Neural progenitor cell (in vitro differentiated cells): ENCODE data around the gene KRT3. TPM values are rescaled to one million over a fixed set of nuclear protein-coding genes. Genes with fewer than 3 reads are reported as not detected.

ENCODE experiments used
- DNase-seq: peaks from one replicate; pipeline ENCODE4 v3.0.0-alpha.2; 2016; ENCODE audit warnings: low spot score
- H2AFZ ChIP-seq: fragments of 200-600 bp; sonication (generic); replicated peaks from 2 replicates; pipeline ENCODE4 v1.6.1; 2016; ENCODE audit warnings: antibody characterized with exemption
- H3F3A ChIP-seq: fragments of 200-600 bp; sonication (generic); 2 replicates; pipeline ENCODE4 v1.6.1; 2016; ENCODE audit warnings: antibody characterized with exemption, low read depth
- H3K27ac ChIP-seq: fragments of 200-600 bp; sonication (generic); 2 replicates; pipeline ENCODE4 v1.5.1; 2016; ENCODE audit warnings: mild to moderate bottlenecking
- H3K27me3 ChIP-seq: fragments of 200-600 bp; sonication (generic); 2 replicates; pipeline ENCODE4 v1.6.1; 2016; ENCODE audit warnings: mild to moderate bottlenecking, moderate library complexity
- H3K36me3 ChIP-seq: fragments of 200-600 bp; sonication (generic); 2 replicates; pipeline ENCODE4 v1.5.1; 2016
- H3K4me1 ChIP-seq: fragments of 200-600 bp; sonication (generic); 2 replicates; pipeline ENCODE4 v1.6.1; 2016; ENCODE audit warnings: mixed run types
- H3K4me2 ChIP-seq: fragments of 200-600 bp; sonication (generic); 2 replicates; pipeline ENCODE4 v1.6.1; 2016
- H3K4me3 ChIP-seq: fragments of 200-600 bp; sonication (generic); 2 replicates; pipeline ENCODE4 v1.5.1; 2016
- H3K79me2 ChIP-seq: fragments of 200-600 bp; sonication (generic); 2 replicates; pipeline ENCODE4 v1.6.1; 2016; ENCODE audit warnings: low read depth
- H3K9ac ChIP-seq: fragments of 200-600 bp; sonication (generic); 2 replicates; pipeline ENCODE4 v1.6.1; 2016
- H3K9me3 ChIP-seq: fragments of 200-600 bp; sonication (generic); 2 replicates; pipeline ENCODE4 v1.5.1; 2016; ENCODE audit warnings: low read depth
- H4K20me1 ChIP-seq: fragments of 200-600 bp; sonication (generic); 2 replicates; pipeline ENCODE4 v1.6.1; 2016; ENCODE audit warnings: low read depth
- H3K27ac Mint-ChIP-seq: 3 replicates; pipeline ENCODE4 v1.8.0; 2021; ENCODE audit warnings: mixed read lengths
- H3K27me3 Mint-ChIP-seq: 2 replicates; pipeline ENCODE4 v1.8.0; 2022; ENCODE audit warnings: low read depth, mild to moderate bottlenecking, inconsistent platforms, moderate library complexity, mixed read lengths; ENCODE audit not compliant: insufficient read depth
- H3K36me3 Mint-ChIP-seq: 3 replicates; pipeline ENCODE4 v1.8.0; 2021; ENCODE audit warnings: mixed read lengths
- H3K4me1 Mint-ChIP-seq: 3 replicates; pipeline ENCODE4 v1.8.0; 2021; ENCODE audit warnings: mixed read lengths
- H3K4me3 Mint-ChIP-seq: 3 replicates; pipeline ENCODE4 v1.8.0; 2021; ENCODE audit warnings: mild to moderate bottlenecking, moderate library complexity, mixed read lengths
- H3K9me3 Mint-ChIP-seq: 3 replicates; pipeline ENCODE4 v1.8.0; 2020; ENCODE audit warnings: mixed read lengths
- EZH2 ChIP-seq: fragments of 200-600 bp; sonication (generic); IDR thresholded peaks from 2 replicates; pipeline ENCODE4 v1.6.1; 2017; ENCODE audit warnings: antibody characterized with exemption, mild to moderate bottlenecking, moderate library complexity
- EZH2phosphoT487 ChIP-seq: fragments of 200-600 bp; sonication (generic); IDR thresholded peaks from 2 replicates; pipeline ENCODE4 v1.6.1; 2017; ENCODE audit warnings: antibody characterized with exemption
- total RNA-seq: library from RNA; depleted of rRNA; stranded (reverse); fragments of >200 nt; gene quantifications from 2 replicates; pipeline ENCODE4 v1.2.3, GENCODE V29; 2015; ENCODE audit warnings: low replicate concordance
- TF ChIP-seq, protein P1 (sequence below): fragments of 200-600 bp; sonication (generic); IDR thresholded peaks from 2 replicates; pipeline ENCODE4 v1.5.1; 2017; ENCODE audit warnings: antibody characterized with exemption, mild to moderate bottlenecking

KRT3 gene
- total RNA-seq, 1 donor from 2014 or later: not detected

DNA sequence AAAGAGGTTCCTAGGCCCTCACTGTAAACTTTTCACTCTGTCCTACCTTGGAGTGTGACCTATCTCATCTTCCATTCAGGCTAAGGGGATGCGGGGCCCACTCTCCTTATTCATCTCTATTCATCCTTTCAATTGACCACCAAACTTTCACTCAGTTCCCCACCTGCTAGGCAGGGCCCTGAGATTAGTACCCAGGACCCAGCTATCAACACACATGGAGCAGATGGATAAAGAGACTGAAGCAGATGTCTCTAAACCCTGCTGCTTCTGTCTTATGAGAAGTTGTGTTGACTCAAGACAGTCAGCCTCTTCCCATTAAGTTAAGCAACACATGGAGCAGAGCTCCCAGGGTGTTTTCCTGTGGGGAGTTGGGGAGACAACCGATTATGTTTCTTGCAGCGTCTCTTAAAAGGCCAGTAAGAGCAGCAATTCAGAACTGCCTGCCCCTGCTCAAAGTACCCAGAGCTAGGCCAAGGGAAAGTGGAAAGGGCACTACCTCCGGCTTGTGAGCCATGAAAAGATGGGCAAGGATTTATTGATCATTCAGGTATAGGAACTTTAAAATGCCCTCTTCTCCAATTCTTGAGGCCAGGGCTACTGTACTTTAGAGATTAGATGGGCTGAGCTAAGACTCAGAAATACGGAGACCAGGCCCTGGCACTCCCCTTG is 29.4 kb downstream of the KRT3 start:
- H3K36me3 Mint-ChIP-seq: no peaks in the 10 kb centered on the region

DNA sequence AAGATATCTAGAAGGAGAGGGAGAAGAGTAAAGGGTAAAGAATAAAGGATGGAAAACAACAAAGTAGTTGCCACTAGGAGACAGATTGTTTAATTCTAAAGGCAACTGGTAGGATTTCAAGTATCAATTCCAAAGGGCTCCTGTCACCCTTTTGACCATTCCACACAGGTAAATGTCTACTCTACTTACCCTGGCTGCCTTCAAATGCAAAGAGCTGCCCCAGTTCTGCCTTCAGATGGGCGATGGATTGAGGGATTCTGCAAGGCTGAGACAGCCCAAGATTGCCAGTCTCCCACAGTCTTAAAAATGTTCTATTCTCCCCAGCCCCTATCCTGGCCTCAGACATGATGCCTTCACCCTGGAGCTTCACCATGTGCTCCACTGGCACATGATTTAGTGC is 30.2 kb downstream of the KRT3 start:
- Histone ChIP-seq H3K9me3 (no peaks in the 10 kb centered on the region), H3K27me3 (peaks cover 25% of the 10 kb centered on the region), H3F3A (no peaks in the 10 kb centered on the region), H3K79me2 (no peaks in the 10 kb centered on the region), H3K9ac (no peak overlapping the region), H2AFZ (no peak overlapping the region), H3K27ac (no peak overlapping the region), H3K4me2 (no peak overlapping the region), H3K4me3 (no peak overlapping the region), H4K20me1 (no peaks in the 10 kb centered on the region), H3K4me1 (no peaks in the 10 kb centered on the region), H3K36me3 (no peaks in the 10 kb centered on the region)
- DNase-seq: no peak
- Mint-ChIP-seq H3K4me3 (no peak overlapping the region), H3K4me1 (no peaks in the 10 kb centered on the region), H3K9me3 (peaks cover 8% of the 10 kb centered on the region), H3K27ac (no peak overlapping the region), H3K27me3 (peaks cover 2% of the 10 kb centered on the region), H3K36me3 (no peaks in the 10 kb centered on the region)
- TF ChIP-seq EZH2: no peak
- TF ChIP-seq EZH2phosphoT487: no peak
- TF ChIP-seq, protein P1, sequence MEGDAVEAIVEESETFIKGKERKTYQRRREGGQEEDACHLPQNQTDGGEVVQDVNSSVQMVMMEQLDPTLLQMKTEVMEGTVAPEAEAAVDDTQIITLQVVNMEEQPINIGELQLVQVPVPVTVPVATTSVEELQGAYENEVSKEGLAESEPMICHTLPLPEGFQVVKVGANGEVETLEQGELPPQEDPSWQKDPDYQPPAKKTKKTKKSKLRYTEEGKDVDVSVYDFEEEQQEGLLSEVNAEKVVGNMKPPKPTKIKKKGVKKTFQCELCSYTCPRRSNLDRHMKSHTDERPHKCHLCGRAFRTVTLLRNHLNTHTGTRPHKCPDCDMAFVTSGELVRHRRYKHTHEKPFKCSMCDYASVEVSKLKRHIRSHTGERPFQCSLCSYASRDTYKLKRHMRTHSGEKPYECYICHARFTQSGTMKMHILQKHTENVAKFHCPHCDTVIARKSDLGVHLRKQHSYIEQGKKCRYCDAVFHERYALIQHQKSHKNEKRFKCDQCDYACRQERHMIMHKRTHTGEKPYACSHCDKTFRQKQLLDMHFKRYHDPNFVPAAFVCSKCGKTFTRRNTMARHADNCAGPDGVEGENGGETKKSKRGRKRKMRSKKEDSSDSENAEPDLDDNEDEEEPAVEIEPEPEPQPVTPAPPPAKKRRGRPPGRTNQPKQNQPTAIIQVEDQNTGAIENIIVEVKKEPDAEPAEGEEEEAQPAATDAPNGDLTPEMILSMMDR: no peak

More for the DNA sequence above, 29.4 kb downstream of the KRT3 start:
- Mint-ChIP-seq H3K9me3 (peaks cover 4% of the 10 kb centered on the region), H3K4me3 (no peak overlapping the region), H3K27ac (no peak overlapping the region), H3K27me3 (peaks cover 2% of the 10 kb centered on the region), H3K4me1 (no peaks in the 10 kb centered on the region)
- Histone ChIP-seq H3K36me3 (no peaks in the 10 kb centered on the region), H3K9me3 (no peaks in the 10 kb centered on the region), H3K27me3 (peaks cover 25% of the 10 kb centered on the region), H4K20me1 (no peaks in the 10 kb centered on the region), H3F3A (no peaks in the 10 kb centered on the region), H3K4me3 (no peak overlapping the region), H3K4me2 (no peak overlapping the region), H3K4me1 (no peaks in the 10 kb centered on the region), H2AFZ (no peak overlapping the region), H3K27ac (no peak overlapping the region), H3K9ac (no peak overlapping the region), H3K79me2 (no peaks in the 10 kb centered on the region)
- DNase-seq: no peak
- TF ChIP-seq EZH2 (no peak), EZH2phosphoT487 (no peak)
- TF ChIP-seq, protein P1: no peak

DNA sequence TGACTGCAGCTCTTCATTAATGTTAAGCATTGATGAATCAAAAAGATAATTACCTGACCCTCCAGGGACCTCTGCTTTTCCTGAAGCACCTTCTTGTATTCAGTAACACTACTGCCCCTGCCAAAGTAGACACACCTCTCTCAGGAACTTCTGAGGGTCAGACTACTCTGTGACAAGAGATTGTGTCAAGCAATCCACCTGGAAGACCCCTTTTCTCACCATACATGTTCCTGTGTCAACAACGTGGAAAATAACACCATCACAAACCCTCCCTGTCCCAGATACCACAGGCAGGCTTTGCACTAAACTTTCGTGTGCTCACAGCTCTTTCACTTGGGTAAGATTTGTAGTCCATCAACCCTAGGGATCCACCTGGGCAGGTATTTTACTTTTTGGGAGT is 31.9 kb downstream of the KRT3 start:
- Mint-ChIP-seq H3K27me3 (peaks cover 2% of the 10 kb centered on the region), H3K4me1 (no peaks in the 10 kb centered on the region)
- peaks cover 25% of the 10 kb centered on the region for H3K27me3 ChIP-seq

More for the DNA sequence above, 31.9 kb downstream of the KRT3 start:
- Histone ChIP-seq H3K36me3 (no peaks in the 10 kb centered on the region), H3K4me2 (no peak overlapping the region), H3K4me1 (no peaks in the 10 kb centered on the region), H2AFZ (no peak overlapping the region), H3F3A (no peaks in the 10 kb centered on the region), H4K20me1 (no peaks in the 10 kb centered on the region), H3K4me3 (no peak overlapping the region), H3K9ac (no peak overlapping the region), H3K79me2 (no peaks in the 10 kb centered on the region), H3K9me3 (no peaks in the 10 kb centered on the region), H3K27ac (no peak overlapping the region)
- Mint-ChIP-seq H3K27ac (no peak overlapping the region), H3K9me3 (peaks cover 9% of the 10 kb centered on the region), H3K4me3 (no peak overlapping the region), H3K36me3 (no peaks in the 10 kb centered on the region)
- DNase-seq: no peak
- TF ChIP-seq, protein P1: no peak
- no peak for TF ChIP-seq EZH2
- no peak for TF ChIP-seq EZH2phosphoT487
